HG03064 (cell line): ENCODE measurements around the gene ARHGAP5.

Experiments
- ATAC-seq: cut with Tn5 transposase; IDR thresholded peaks from one replicate; pipeline ENCODE4 v1.9.1; 2021; ENCODE audit warnings: low read depth; ENCODE audit not compliant: unreplicated experiment

Gene ARHGAP5

GRCh38 chr14:32169191-32169590 lies 92.1 kb downstream of the ARHGAP5 start:
- ATAC-seq = no peak

- ATAC-seq = no peak
Measured at GRCh38 chr14:32171469-32171868, 94.4 kb downstream of the ARHGAP5 start.

- no peak for ATAC-seq
Measured at GRCh38 chr14:32183151-32184058, 106.3 kb downstream of the ARHGAP5 start.

GRCh38 chr14:32185097-32185496 lies 108.0 kb downstream of the ARHGAP5 start:
- no peak for ATAC-seq

GRCh38 chr14:32186248-32186647 lies 109.1 kb downstream of the ARHGAP5 start:
- ATAC-seq = no peak

- no peak for ATAC-seq
Measured at GRCh38 chr14:32189811-32190210, 112.7 kb downstream of the ARHGAP5 start.

- ATAC-seq = no peak
Measured at GRCh38 chr14:32190673-32191072, 113.6 kb downstream of the ARHGAP5 start.

- ATAC-seq = no peak
Measured at GRCh38 chr14:32192712-32193373, 115.7 kb downstream of the ARHGAP5 start.

- ATAC-seq = no peak
Measured at GRCh38 chr14:32193532-32193931, 116.4 kb downstream of the ARHGAP5 start.

GRCh38 chr14:32195636-32196035 lies 118.5 kb downstream of the ARHGAP5 start:
- no peak for ATAC-seq

- no peak for ATAC-seq
Measured at GRCh38 chr14:32197919-32198318, 120.8 kb downstream of the ARHGAP5 start.

GRCh38 chr14:32200368-32201192 lies 123.5 kb downstream of the ARHGAP5 start:
- no peak for ATAC-seq

GRCh38 chr14:32201193-32201815 lies 124.2 kb downstream of the ARHGAP5 start:
- ATAC-seq = peak; percentile 56

- ATAC-seq = no peak
Measured at GRCh38 chr14:32201816-32202490, 124.8 kb downstream of the ARHGAP5 start, which contains the start of gene RNU6-7. Gene RNU6-7 (plus strand): TSS chr14:32202045.

GRCh38 chr14:32202491-32202997 lies 125.4 kb downstream of the ARHGAP5 start:
- no peak for ATAC-seq

GRCh38 chr14:32202998-32203882 lies 126.1 kb downstream of the ARHGAP5 start, which contains the start of gene RNU6-8:
Gene RNU6-8 (minus strand): TSS chr14:32203269.
- peak; percentile 58 for ATAC-seq

GRCh38 chr14:32203928-32204357 lies 126.8 kb downstream of the ARHGAP5 start:
- ATAC-seq = no peak

- ATAC-seq = no peak
Measured at GRCh38 chr14:32205554-32205953, 128.4 kb downstream of the ARHGAP5 start.

- no peak for ATAC-seq
Measured at GRCh38 chr14:32205984-32206383, 128.9 kb downstream of the ARHGAP5 start.
